GM18907 (cell line): ENCODE data around the gene CACNA2D1.

Experiments used
- ATAC-seq: cut with Tn5 transposase; IDR thresholded peaks from one replicate; pipeline ENCODE4 v1.9.1; 2021; ENCODE audit warnings: mild to moderate bottlenecking, moderate library complexity; ENCODE audit not compliant: unreplicated experiment

Gene CACNA2D1

GRCh38 chr7:82443547-82444219 is at the start of gene CACNA2D1:
TSS of gene CACNA2D1 (minus strand) at chr7:82443777.
- ATAC-seq = no peak

DNA sequence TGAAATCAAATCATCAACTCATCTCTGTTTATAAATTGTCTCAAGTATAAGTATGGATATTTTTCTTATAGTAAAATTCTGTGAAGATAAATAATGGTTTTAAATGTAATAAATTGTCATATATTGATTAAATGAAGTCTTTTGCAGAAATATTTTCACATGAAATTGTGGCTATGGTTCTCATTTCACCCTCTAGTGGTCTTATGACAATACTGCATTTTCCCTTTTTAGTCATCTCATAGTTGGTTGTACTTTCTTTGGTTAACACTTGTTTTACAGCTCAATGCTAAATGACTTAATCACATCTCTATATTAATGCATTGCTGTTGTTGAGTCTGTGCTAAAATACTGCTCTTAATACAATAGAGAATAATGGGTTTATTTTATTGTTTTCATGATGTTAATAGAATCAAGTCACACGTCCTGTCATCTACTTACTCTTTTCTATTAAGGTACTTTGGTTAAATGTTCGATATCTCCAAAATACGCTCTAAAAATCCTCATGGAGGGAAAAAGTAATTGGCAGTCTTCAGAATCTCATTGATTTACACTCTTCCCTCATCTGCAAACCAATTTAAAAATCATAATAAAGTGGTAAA is 38.0 kb upstream of the CACNA2D1 start:
- peak; percentile 84 for ATAC-seq

- no peak for ATAC-seq
Measured at GRCh38 chr7:82477733-82478515, 34.3 kb upstream of the CACNA2D1 start.

- no peak for ATAC-seq
Measured at GRCh38 chr7:82472966-82473365, 29.4 kb upstream of the CACNA2D1 start.

DNA sequence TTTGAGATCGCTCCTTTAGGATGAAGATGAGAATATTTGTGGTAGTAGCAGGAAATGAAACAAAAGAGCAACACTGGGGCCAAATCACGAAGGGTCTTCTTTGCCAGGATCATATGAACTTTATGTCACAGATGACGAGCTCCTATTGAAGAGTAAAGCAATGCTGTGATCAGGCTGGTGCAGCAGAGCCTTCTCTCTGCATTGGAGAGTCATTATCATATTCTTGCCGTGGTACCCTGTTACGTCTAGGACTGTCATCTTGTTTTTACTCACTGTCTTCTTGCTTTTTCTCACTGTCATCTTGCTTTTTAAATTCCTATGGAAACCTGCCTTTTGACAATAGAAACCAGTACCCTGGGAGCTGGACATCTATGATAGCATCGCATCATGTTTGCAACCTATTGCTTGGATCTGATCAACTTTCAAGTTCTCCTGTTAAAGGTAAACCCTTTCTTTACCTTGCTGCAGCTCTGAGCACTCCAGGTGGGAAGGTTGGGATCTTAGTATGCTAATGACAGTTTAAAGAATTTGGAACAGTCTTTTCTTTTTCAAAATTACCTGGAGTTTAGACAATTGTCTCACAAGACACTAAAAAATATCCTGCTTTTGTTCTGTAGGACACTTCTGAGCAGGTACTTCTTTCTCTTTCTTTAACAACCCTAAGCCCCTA is 27.9 kb upstream of the CACNA2D1 start:
- no peak for ATAC-seq

GRCh38 chr7:82469207-82469606 is 25.6 kb upstream of the CACNA2D1 start:
- ATAC-seq = no peak

DNA sequence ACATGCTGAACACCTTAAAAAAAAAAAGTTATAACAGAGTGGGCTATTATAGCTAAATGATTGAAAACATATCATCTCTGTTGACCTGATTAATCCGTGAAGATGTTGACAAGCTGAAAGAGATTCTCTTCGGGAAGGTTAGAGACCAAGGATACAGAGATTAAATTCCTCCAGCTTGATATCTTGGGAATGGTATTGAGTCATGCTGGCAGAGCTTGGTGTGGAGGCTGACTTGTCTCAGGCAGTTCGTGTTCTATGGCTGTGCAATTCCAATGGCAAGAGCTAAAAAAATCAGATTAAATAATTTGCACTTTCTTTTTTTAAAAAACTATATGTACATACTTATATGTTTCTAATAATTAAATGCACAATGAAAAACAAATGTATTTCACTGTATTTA is 24.9 kb upstream of the CACNA2D1 start:
- no peak for ATAC-seq

DNA sequence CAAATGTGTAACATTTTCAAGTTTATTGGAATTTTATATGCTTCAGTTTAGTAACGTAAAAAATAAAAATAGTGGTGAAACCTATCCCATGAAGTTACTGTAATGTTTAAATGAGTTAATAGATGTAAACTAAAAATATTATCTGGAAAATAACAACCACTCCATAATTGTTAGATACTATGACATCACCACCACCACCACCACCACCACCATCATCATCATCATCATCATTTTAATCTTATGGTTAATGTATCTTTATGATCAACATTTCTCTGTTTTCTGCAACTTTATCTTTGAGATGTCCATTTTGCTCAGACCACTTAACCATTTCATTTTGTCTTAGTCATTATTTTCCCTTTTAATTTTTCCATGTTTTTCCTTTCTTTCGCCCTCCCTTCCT is 23.4 kb upstream of the CACNA2D1 start:
- no peak for ATAC-seq

GRCh38 chr7:82464372-82464771 is 20.8 kb upstream of the CACNA2D1 start:
- ATAC-seq = no peak

- ATAC-seq = no peak
Measured at GRCh38 chr7:82455295-82455694, 11.7 kb upstream of the CACNA2D1 start.

DNA sequence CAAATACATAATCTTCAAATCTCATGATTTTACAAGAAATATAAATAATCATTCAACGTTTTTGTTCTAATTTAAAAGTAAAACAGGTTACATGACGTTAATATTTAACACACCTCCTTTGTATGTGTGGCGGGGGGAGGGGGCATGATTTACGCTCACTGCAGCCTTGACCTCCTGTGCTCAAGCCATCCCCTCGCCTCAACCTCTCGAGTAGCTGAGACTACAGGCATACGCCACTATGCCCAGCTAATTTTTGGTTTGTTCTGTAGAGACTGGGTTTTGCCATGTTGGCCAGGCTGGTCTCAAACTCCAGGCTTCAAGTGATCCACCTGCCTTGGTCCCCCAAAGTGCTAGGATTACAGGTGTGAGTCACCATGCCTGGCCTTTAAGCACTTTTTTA is 7.2 kb upstream of the CACNA2D1 start:
- ATAC-seq = no peak

DNA sequence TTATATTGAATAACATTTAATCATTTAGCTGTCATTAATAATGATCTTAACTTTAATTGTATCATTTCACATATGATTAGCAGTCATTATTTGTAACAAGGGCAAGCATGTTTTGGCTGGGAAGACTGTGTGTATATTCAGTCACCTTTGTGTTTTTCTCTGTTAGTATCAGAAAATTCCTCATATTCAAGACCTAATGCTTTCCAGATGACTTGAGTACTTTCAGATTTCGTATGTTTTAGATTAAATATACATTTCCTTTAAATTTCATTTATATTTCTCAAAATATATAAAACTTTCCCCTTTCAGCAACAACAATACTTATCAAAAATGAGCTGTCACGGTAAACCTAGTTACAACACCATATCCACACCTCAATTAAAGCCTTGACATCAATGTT is 6.3 kb upstream of the CACNA2D1 start:
- ATAC-seq = no peak

- ATAC-seq = no peak
Measured at GRCh38 chr7:82446897-82447296, 3.3 kb upstream of the CACNA2D1 start.

- ATAC-seq = no peak
Measured at GRCh38 chr7:82445271-82445670, 1.7 kb upstream of the CACNA2D1 start.

DNA sequence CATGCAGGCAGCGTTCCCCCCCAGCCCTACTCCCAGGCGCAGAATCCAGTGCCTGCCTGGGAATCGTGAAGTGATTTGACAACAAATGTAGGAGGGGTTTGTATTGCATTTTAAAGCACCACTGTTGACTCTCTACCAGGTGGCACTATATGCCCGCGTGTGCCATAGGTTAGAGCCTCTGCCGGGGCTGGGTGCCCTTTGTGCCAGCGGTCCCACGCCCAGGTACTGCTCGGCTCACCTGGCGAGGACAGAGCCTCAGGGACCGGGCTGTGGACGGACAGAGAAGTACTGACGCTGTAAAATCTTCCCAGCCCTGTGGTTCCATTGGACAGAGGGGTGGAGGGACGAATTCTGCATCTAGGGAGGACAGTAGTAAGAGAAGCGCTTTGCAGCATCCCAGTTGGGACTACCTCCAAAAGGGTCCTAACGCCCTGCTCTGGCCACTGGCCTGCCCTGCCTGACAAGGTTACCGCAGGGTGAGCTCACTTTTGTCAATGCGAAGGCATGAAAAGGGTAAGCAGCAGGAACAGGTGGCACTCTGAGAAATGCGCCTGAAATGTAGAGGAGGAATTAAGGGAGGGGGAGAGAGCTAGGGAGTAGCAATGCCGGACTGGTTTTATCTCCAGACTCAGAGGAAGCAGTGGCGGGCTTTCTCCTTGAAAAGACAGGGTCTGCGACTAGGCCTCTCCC is 788 bp upstream of the CACNA2D1 start:
- ATAC-seq = no peak

DNA sequence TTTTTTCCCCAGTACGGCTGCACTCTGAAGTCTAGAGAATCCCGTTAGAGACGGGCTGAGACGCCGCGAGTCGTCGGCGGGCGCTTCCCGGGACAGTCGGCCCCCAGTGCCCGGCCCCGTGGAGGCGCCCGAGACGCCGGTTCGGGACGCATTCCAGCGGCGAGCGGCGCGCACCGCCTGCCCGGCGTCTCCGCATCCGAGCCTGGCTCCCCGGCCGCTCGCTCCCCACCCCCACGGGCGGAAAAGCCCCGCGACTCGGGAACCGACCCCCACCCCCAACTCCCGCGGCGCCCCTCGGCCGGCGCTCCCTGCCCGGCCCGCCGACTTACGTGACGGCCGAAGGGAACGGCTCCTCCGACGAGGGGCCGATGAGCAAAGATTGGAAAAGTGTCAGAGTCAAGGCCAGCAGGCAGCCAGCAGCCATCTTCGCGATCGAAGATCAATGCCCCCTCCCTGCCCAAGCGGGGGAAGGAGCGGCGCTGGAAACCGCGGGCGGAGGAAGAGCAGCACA is 486 bp downstream of the CACNA2D1 start:
- no peak for ATAC-seq

GRCh38 chr7:82442492-82443035 is 1.0 kb downstream of the CACNA2D1 start:
- ATAC-seq = no peak

- no peak for ATAC-seq
Measured at GRCh38 chr7:82441669-82442478, 1.7 kb downstream of the CACNA2D1 start.

DNA sequence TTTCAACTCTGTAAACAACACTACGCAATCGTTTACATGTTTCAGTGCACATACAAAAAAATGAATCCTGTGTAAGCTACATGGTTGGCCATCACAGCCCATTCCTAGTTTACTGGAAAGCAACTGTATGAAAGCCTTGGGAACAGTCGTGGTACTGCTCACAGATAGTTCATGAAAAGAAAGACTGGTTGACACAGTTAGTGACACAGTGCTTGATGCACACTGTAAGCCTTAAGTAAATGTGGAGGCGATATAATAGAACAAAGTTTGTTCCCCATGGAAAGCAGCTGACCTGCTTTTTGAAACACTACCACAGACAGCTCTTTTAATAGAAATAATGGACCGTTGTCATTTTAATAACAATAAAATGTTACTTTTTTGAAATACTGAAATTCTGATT is 5.1 kb downstream of the CACNA2D1 start:
- no peak for ATAC-seq

- ATAC-seq = no peak
Measured at GRCh38 chr7:82435769-82436168, 7.8 kb downstream of the CACNA2D1 start.
